GM19467 (cell line): ENCODE results near the gene MGAT5.

ENCODE experiments used
- ATAC-seq: cut with Tn5 transposase; IDR thresholded peaks from one replicate; pipeline ENCODE4 v1.9.1; 2021; ENCODE audit warnings: mild to moderate bottlenecking, moderate library complexity; ENCODE audit not compliant: unreplicated experiment

MGAT5 gene

GRCh38 chr2:134411279-134411827 lies 157.5 kb downstream of the MGAT5 start:
- peak; percentile 32 for ATAC-seq

- ATAC-seq = peak; percentile 95
These were observed 158.2 kb downstream of the MGAT5 start for GRCh38 chr2:134411828-134412638.

GRCh38 chr2:134412639-134412999 lies 158.7 kb downstream of the MGAT5 start:
- ATAC-seq = no peak

GRCh38 chr2:134413430-134413829 lies 159.6 kb downstream of the MGAT5 start:
- no peak for ATAC-seq

GRCh38 chr2:134413912-134414311 lies 160.0 kb downstream of the MGAT5 start:
- no peak for ATAC-seq

GRCh38 chr2:134416018-134416417 lies 162.1 kb downstream of the MGAT5 start:
- ATAC-seq = no peak

GRCh38 chr2:134416637-134417036 lies 162.8 kb downstream of the MGAT5 start:
- ATAC-seq = no peak

GRCh38 chr2:134417968-134418582 lies 164.2 kb downstream of the MGAT5 start:
- no peak for ATAC-seq

- ATAC-seq = no peak
These were observed 166.4 kb downstream of the MGAT5 start for GRCh38 chr2:134420259-134420658.

GRCh38 chr2:134420920-134421319 lies 167.0 kb downstream of the MGAT5 start:
- no peak for ATAC-seq

- ATAC-seq = no peak
These were observed 167.9 kb downstream of the MGAT5 start for GRCh38 chr2:134421556-134422328.

GRCh38 chr2:134425724-134426496 lies 172.0 kb downstream of the MGAT5 start:
- ATAC-seq = no peak

GRCh38 chr2:134426721-134427120 lies 172.8 kb downstream of the MGAT5 start:
- ATAC-seq = no peak

GRCh38 chr2:134429886-134430285 lies 176.0 kb downstream of the MGAT5 start:
- ATAC-seq = no peak

GRCh38 chr2:134431838-134432434 lies 178.1 kb downstream of the MGAT5 start:
- no peak for ATAC-seq

- no peak for ATAC-seq
These were observed 178.6 kb downstream of the MGAT5 start for GRCh38 chr2:134432435-134432883.

GRCh38 chr2:134433469-134433868 lies 179.6 kb downstream of the MGAT5 start:
- no peak for ATAC-seq

GRCh38 chr2:134433979-134434378 lies 180.1 kb downstream of the MGAT5 start:
- no peak for ATAC-seq

- ATAC-seq = no peak
These were observed 181.6 kb downstream of the MGAT5 start for GRCh38 chr2:134435505-134435904.

- ATAC-seq = no peak
These were observed 182.1 kb downstream of the MGAT5 start for GRCh38 chr2:134435936-134436335.
